Astrocyte (in vitro differentiated cells and primary cell): Measurements from ENCODE around the gene SH3RF2. TPM values are rescaled to one million over a fixed set of nuclear protein-coding genes. Genes with fewer than 3 reads are reported as not detected.
"Not testable (repeated sequence)": the region's sequence is repeated elsewhere in the genome, so short reads cannot be mapped to it uniquely, and the experiment has no call there.

Experiments
- DNase-seq: peaks from one replicate; pipeline ENCODE4 v3.0.0-alpha.2; 2010; ENCODE audit warnings: low read depth
- FAIRE-seq: peaks from 2 replicates; lab custom pipeline; 2011; peaks lifted over from hg19 to GRCh38; lab: Jason Lieb, UNC
- H2AFZ ChIP-seq: 2 replicates; pipeline ENCODE4 v1.6.0; 2012; ENCODE audit warnings: low read depth, low read length, inconsistent platforms
- H3K27ac ChIP-seq: 2 replicates; pipeline ENCODE4 v1.5.1; 2011; ENCODE audit warnings: low read depth, low read length, inconsistent platforms
- H3K27me3 ChIP-seq: 2 replicates; pipeline ENCODE4 v1.6.0; 2011; ENCODE audit warnings: low read length, inconsistent platforms; ENCODE audit not compliant: insufficient read depth
- H3K36me3 ChIP-seq: 2 replicates; pipeline ENCODE4 v1.5.1; 2011; ENCODE audit warnings: low read length, inconsistent platforms; ENCODE audit not compliant: insufficient read depth
- H3K4me1 ChIP-seq: 2 replicates; pipeline ENCODE4 v1.5.1; 2011; ENCODE audit warnings: low read length, inconsistent platforms; ENCODE audit not compliant: insufficient read depth
- H3K4me2 ChIP-seq: 2 replicates; pipeline ENCODE4 v1.6.0; 2012; ENCODE audit warnings: low read length, inconsistent platforms
- H3K4me3 ChIP-seq: 2 replicates; pipeline ENCODE4 v1.5.1; 2011; ENCODE audit warnings: low read depth, mild to moderate bottlenecking, low read length, inconsistent platforms; ENCODE audit not compliant: insufficient read depth
- H3K79me2 ChIP-seq: 2 replicates; pipeline ENCODE4 v1.6.0; 2012; ENCODE audit warnings: mild to moderate bottlenecking, low read length, inconsistent platforms; ENCODE audit not compliant: insufficient read depth
- H3K9ac ChIP-seq: 2 replicates; pipeline ENCODE4 v1.6.0; 2012; ENCODE audit warnings: mild to moderate bottlenecking, low read length, inconsistent platforms
- H3K9me3 ChIP-seq: 2 replicates; pipeline ENCODE4 v1.5.1; 2012; ENCODE audit warnings: low read depth, mild to moderate bottlenecking, low read length, inconsistent platforms; ENCODE audit not compliant: insufficient read depth
- H4K20me1 ChIP-seq: 2 replicates; pipeline ENCODE4 v1.6.0; 2012; ENCODE audit warnings: low read length, inconsistent platforms; ENCODE audit not compliant: insufficient read depth
- H3K27ac Mint-ChIP-seq: one replicate; pipeline ENCODE4 v1.8.0; 2021; ENCODE audit warnings: mild to moderate bottlenecking, mixed read lengths; ENCODE audit not compliant: unreplicated experiment
- H3K27me3 Mint-ChIP-seq: one replicate; pipeline ENCODE4 v1.8.0; 2021; ENCODE audit warnings: low read depth, mixed read lengths; ENCODE audit not compliant: unreplicated experiment
- H3K36me3 Mint-ChIP-seq: one replicate; pipeline ENCODE4 v1.8.0; 2021; ENCODE audit warnings: low read depth, mixed read lengths; ENCODE audit not compliant: unreplicated experiment
- H3K4me1 Mint-ChIP-seq: one replicate; pipeline ENCODE4 v1.8.0; 2021; ENCODE audit warnings: low read depth, mixed read lengths; ENCODE audit not compliant: unreplicated experiment
- H3K4me3 Mint-ChIP-seq: one replicate; pipeline ENCODE4 v1.8.0; 2021; ENCODE audit warnings: mild to moderate bottlenecking, moderate library complexity, mixed read lengths; ENCODE audit not compliant: unreplicated experiment
- H3K9me3 Mint-ChIP-seq: one replicate; pipeline ENCODE4 v1.8.0; 2021; ENCODE audit warnings: mild to moderate bottlenecking, mixed read lengths; ENCODE audit not compliant: unreplicated experiment
- EZH2 ChIP-seq: IDR thresholded peaks from 2 replicates; pipeline ENCODE4 v1.6.1; 2012; ENCODE audit warnings: mild to moderate bottlenecking, low read length, inconsistent platforms; ENCODE audit not compliant: insufficient read depth
- total RNA-seq: library from RNA; stranded (reverse); gene quantifications from 2 replicates; pipeline ENCODE4 v1.2.1, GENCODE V29; 2021
- TF ChIP-seq, protein P1 (sequence below): IDR thresholded peaks from 2 replicates; pipeline ENCODE4 v1.5.1; 2011; ENCODE audit warnings: low read depth, mild to moderate bottlenecking, inconsistent platforms, low read length, moderate library complexity; ENCODE audit not compliant: insufficient read depth

The SH3RF2 gene
- total RNA-seq, 1 donor from 2014 or later, result 12.3 TPM

DNA sequence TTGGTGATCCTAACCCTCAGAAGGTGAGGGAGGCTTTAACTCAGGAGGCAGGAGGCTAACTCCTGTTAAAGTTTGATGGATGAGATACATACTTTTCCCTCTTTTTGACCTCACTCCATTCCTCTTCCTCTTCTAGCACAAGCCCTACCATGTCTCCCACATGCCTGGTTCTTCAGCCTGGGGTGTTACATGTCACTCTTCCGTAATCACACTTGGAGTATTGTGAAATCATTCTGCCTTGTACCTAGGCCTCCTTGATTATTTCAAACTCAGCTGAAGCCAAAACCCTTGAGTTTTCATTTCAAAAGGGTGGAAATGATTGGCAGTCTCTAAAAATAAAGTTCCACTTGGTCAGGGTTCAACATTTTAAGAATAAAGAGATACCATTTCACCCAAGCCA lies 167.2 kb downstream of the SH3RF2 start:
- H3K36me3 ChIP-seq, result no peaks in the 10 kb centered on the region
- no peak overlapping the region for H3K4me3 Mint-ChIP-seq
- H4K20me1 ChIP-seq, result no peaks in the 10 kb centered on the region
- peaks cover 6% of the 10 kb centered on the region for H3K36me3 Mint-ChIP-seq
- H3K4me1 ChIP-seq, result no peaks in the 10 kb centered on the region
- no peaks in the 10 kb centered on the region for H3K27me3 Mint-ChIP-seq
- H2AFZ ChIP-seq, result no peak overlapping the region
- no peak overlapping the region for H3K27ac Mint-ChIP-seq
- H3K27ac ChIP-seq, result no peak overlapping the region
- no peak for TF ChIP-seq EZH2
- TF ChIP-seq, protein P1, sequence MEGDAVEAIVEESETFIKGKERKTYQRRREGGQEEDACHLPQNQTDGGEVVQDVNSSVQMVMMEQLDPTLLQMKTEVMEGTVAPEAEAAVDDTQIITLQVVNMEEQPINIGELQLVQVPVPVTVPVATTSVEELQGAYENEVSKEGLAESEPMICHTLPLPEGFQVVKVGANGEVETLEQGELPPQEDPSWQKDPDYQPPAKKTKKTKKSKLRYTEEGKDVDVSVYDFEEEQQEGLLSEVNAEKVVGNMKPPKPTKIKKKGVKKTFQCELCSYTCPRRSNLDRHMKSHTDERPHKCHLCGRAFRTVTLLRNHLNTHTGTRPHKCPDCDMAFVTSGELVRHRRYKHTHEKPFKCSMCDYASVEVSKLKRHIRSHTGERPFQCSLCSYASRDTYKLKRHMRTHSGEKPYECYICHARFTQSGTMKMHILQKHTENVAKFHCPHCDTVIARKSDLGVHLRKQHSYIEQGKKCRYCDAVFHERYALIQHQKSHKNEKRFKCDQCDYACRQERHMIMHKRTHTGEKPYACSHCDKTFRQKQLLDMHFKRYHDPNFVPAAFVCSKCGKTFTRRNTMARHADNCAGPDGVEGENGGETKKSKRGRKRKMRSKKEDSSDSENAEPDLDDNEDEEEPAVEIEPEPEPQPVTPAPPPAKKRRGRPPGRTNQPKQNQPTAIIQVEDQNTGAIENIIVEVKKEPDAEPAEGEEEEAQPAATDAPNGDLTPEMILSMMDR, result no peak
- no peak overlapping the region for H3K9ac ChIP-seq
- H3K4me3 ChIP-seq, result no peak overlapping the region
- no peaks in the 10 kb centered on the region for H3K4me1 Mint-ChIP-seq
- H3K9me3 Mint-ChIP-seq, result no peaks in the 10 kb centered on the region
- H3K79me2 ChIP-seq, result no peaks in the 10 kb centered on the region
- FAIRE-seq (no peak), DNase-seq (no peak)
- H3K27me3 ChIP-seq, result no peaks in the 10 kb centered on the region
- H3K9me3 ChIP-seq, result no peaks in the 10 kb centered on the region
- H3K4me2 ChIP-seq, result no peak overlapping the region

DNA sequence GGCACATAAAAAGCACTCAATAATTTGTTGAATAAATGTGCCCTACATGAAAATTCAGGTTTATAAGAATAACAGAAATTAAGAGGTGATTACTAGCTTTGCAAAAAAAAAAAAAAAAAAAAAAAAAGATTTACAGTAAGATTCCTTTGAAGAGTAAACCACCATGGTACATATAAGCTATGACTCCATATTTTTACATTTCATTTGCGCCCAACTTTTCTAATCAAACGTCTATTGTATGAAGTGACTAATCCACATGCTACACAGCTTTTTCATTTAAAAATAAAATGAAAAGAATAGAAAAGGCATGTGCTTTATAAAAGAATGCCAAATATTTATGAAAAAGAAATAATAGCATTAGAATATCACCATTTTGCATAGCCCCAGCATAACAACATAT lies 169.1 kb downstream of the SH3RF2 start, which contains the start of gene PLAC8L1:
PLAC8L1 (minus strand) TSS at position 101 of the 400 bp plus-strand sequence. CDS start 1,266 bp downstream, outside the sequence.
- H3K4me1 Mint-ChIP-seq, result no peaks in the 10 kb centered on the region

DNA sequence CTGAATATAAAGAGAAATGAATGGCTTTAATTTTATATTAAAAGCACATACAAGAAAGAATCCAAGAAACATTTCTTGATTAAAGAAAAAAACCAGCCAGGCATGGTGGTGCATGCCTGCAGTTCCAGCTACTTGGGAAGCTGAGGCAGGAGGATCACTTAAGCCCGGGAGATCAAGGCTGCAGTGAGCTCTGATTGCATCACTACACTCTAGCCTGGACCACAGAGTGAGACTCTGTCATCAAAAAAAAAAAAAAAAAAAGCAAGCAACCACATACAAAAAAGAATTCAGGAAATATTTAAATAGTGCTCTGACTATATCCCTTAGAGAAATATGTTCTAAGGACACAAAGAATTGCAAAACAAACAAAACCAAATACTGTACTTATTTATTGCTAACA lies 171.5 kb downstream of the SH3RF2 start:
- FAIRE-seq, result no peak
- no peak overlapping the region for H3K4me2 ChIP-seq
- no peak overlapping the region for H3K4me3 ChIP-seq
- H4K20me1 ChIP-seq, result no peaks in the 10 kb centered on the region
- H3K27ac Mint-ChIP-seq, result no peak overlapping the region
- H3K36me3 ChIP-seq, result peaks cover 6% of the 10 kb centered on the region
- no peak overlapping the region for H3K27ac ChIP-seq
- H3K9me3 ChIP-seq, result no peaks in the 10 kb centered on the region
- no peaks in the 10 kb centered on the region for H3K9me3 Mint-ChIP-seq
- H3K9ac ChIP-seq, result no peak overlapping the region
- no peaks in the 10 kb centered on the region for H3K4me1 Mint-ChIP-seq
- H2AFZ ChIP-seq, result no peak overlapping the region
- TF ChIP-seq, protein P1, result no peak
- TF ChIP-seq EZH2, result no peak
- H3K4me3 Mint-ChIP-seq, result no peak overlapping the region
- H3K4me1 ChIP-seq, result no peaks in the 10 kb centered on the region
- no peaks in the 10 kb centered on the region for H3K27me3 Mint-ChIP-seq
- H3K27me3 ChIP-seq, result no peaks in the 10 kb centered on the region
- peak; percentile 4 for DNase-seq
- H3K79me2 ChIP-seq, result no peaks in the 10 kb centered on the region
- H3K36me3 Mint-ChIP-seq, result peaks cover 10% of the 10 kb centered on the region

More for the DNA sequence above, 169.1 kb downstream of the SH3RF2 start, which contains the start of gene PLAC8L1:
- H3K27me3 Mint-ChIP-seq, result no peaks in the 10 kb centered on the region
- Histone ChIP-seq H3K4me1 (no peaks in the 10 kb centered on the region), H3K9me3 (no peaks in the 10 kb centered on the region), H3K27ac (no peak within 1 kb of the TSS), H2AFZ (no peak within 1 kb of the TSS), H3K9ac (no peak within 1 kb of the TSS), H3K27me3 (no peaks in the 10 kb centered on the region), H3K79me2 (no peaks in the 10 kb centered on the region), H3K4me3 (no peak within 1 kb of the TSS), H3K36me3 (no peaks in the 10 kb centered on the region), H3K4me2 (no peak within 1 kb of the TSS), H4K20me1 (no peaks in the 10 kb centered on the region)
- no peak within 1 kb of the TSS for H3K4me3 Mint-ChIP-seq
- DNase-seq, result no peak
- peaks cover 6% of the 10 kb centered on the region for H3K36me3 Mint-ChIP-seq
- no peak for TF ChIP-seq EZH2
- TF ChIP-seq, protein P1, result no peak
- H3K27ac Mint-ChIP-seq, result no peak within 1 kb of the TSS
- H3K9me3 Mint-ChIP-seq, result no peaks in the 10 kb centered on the region
- FAIRE-seq, result no peak

DNA sequence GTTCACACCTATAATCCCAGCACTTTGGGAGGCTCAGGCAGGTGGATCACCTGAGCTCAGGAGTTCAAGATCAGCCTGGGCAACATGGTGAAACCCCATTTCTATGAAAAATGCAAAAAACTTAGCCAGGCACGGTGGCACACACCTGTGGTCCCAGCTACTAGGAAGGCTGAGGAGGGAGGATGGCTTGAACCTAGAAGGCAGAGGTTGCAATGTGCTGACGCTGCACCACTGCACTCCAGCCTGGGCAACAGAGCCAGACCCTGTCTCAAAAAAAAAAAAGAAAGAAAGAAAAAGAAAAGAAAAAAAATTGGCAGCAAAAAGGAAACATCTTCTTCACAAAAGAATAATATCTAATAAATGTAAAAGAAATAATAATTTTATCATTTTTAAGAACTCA lies 172.5 kb downstream of the SH3RF2 start:
- not testable (repeated sequence) for H3K4me1 Mint-ChIP-seq, FAIRE-seq, H3K9me3 ChIP-seq, H3K36me3 ChIP-seq, H3K27ac ChIP-seq, H3K27me3 ChIP-seq, H3K9me3 Mint-ChIP-seq, H3K4me1 ChIP-seq, H3K4me2 ChIP-seq, H3K4me3 ChIP-seq, H3K27me3 Mint-ChIP-seq, H2AFZ ChIP-seq, H3K27ac Mint-ChIP-seq, H3K36me3 Mint-ChIP-seq, H4K20me1 ChIP-seq, H3K79me2 ChIP-seq, H3K9ac ChIP-seq, H3K4me3 Mint-ChIP-seq, DNase-seq
